Neuronal stem cell (in vitro differentiated cells): ENCODE measurements around the gene SPEM3.

Experiments
- DNase-seq: peaks from one replicate; pipeline ENCODE4 v3.0.0-alpha.2; 2013; ENCODE audit warnings: low spot score
- H2AFZ ChIP-seq: one replicate; pipeline ENCODE4 v1.6.1; 2013; ENCODE audit warnings: mild to moderate bottlenecking, low read length, inconsistent platforms
- H2AK5ac ChIP-seq: 2 replicates; pipeline ENCODE4 v1.6.1; 2013; ENCODE audit warnings: low read depth, mild to moderate bottlenecking, inconsistent platforms, low read length, moderate library complexity, mixed read lengths
- H2BK120ac ChIP-seq: 2 replicates; pipeline ENCODE4 v1.6.1; 2013; ENCODE audit warnings: low read depth, mild to moderate bottlenecking, inconsistent platforms, low read length, moderate library complexity, mixed read lengths
- H2BK12ac ChIP-seq: one replicate; pipeline ENCODE4 v1.6.1; 2013; ENCODE audit warnings: low read length, inconsistent platforms
- H2BK15ac ChIP-seq: 2 replicates; pipeline ENCODE4 v1.6.1; 2013; ENCODE audit warnings: mild to moderate bottlenecking, low read length, inconsistent platforms, mixed read lengths
- H2BK5ac ChIP-seq: one replicate; pipeline ENCODE4 v1.6.1; 2013; ENCODE audit warnings: inconsistent platforms, mild to moderate bottlenecking, low read length, moderate library complexity
- H3K14ac ChIP-seq: one replicate; pipeline ENCODE4 v1.6.1; 2013; ENCODE audit warnings: low read length, inconsistent platforms
- H3K18ac ChIP-seq: 2 replicates; pipeline ENCODE4 v1.6.1; 2013; ENCODE audit warnings: low read length, inconsistent platforms
- H3K23ac ChIP-seq: 2 replicates; pipeline ENCODE4 v1.6.1; 2013; ENCODE audit warnings: low read depth, mild to moderate bottlenecking, mixed read lengths, low read length, inconsistent platforms; ENCODE audit not compliant: poor library complexity
- H3K27ac ChIP-seq: replicated peaks from 3 replicates; pipeline ENCODE4 v1.5.1; 2013; ENCODE audit warnings: low read length, inconsistent platforms
- H3K27me3 ChIP-seq, 3 experiments: 2 replicates each; pipeline ENCODE4 v1.6.1; 2013; ENCODE audit warnings: low read length in 3 of 3, mild to moderate bottlenecking in 2 of 3, inconsistent platforms in 1 of 3, low read depth in 1 of 3, mixed read lengths in 1 of 3, moderate library complexity in 1 of 3; ENCODE audit not compliant: control insufficient read depth in 3 of 3, insufficient read depth in 3 of 3
- H3K36me3 ChIP-seq, 2 donors: replicated peaks in 1 of 2; 2 replicates each; pipeline ENCODE4 v1.6.1; 2013; ENCODE audit warnings: low read length in 2 of 2; ENCODE audit not compliant: control insufficient read depth in 2 of 2, insufficient read depth in 2 of 2
- H3K4ac ChIP-seq: 2 replicates; pipeline ENCODE4 v1.6.1; 2013; ENCODE audit warnings: inconsistent platforms, mild to moderate bottlenecking, low read length, moderate library complexity
- H3K4me1 ChIP-seq, 2 donors: 1 replicate in 1 of 2; 2 replicates in 1 of 2; pipeline ENCODE4 v1.6.1; 2013; ENCODE audit warnings: low read length in 2 of 2, low read depth in 1 of 2; ENCODE audit not compliant: control insufficient read depth in 2 of 2, insufficient read depth in 1 of 2
- H3K4me2 ChIP-seq: one replicate; pipeline ENCODE4 v1.6.1; 2013; ENCODE audit warnings: mild to moderate bottlenecking, low read length, inconsistent platforms; ENCODE audit not compliant: insufficient read depth, poor library complexity, severe bottlenecking
- H3K4me3 ChIP-seq, 2 donors: 2 replicates each; pipeline ENCODE4 v1.5.1; 2013; ENCODE audit warnings: low read length in 2 of 2, mild to moderate bottlenecking in 2 of 2, inconsistent platforms in 1 of 2, moderate library complexity in 1 of 2
- H3K79me1 ChIP-seq: one replicate; pipeline ENCODE4 v1.6.1; 2013; ENCODE audit warnings: low read depth, mild to moderate bottlenecking, inconsistent platforms, low read length, moderate library complexity
- H3K9ac ChIP-seq: one replicate; pipeline ENCODE4 v1.6.1; 2013; ENCODE audit warnings: mild to moderate bottlenecking, low read depth, low read length, inconsistent platforms; ENCODE audit not compliant: poor library complexity
- H3K9me3 ChIP-seq, 2 donors: replicated peaks in 1 of 2; 2 replicates each; pipeline versions ENCODE3 to v1.6.1; 2013; ENCODE audit warnings: low read length in 2 of 2, mild to moderate bottlenecking in 2 of 2, inconsistent platforms in 1 of 2, low read depth in 1 of 2, mixed read lengths in 1 of 2, moderate library complexity in 1 of 2; ENCODE audit not compliant: control insufficient read depth in 2 of 2, insufficient read depth in 1 of 2
- H4K8ac ChIP-seq: one replicate; pipeline ENCODE4 v1.6.1; 2013; ENCODE audit warnings: low read depth, mild to moderate bottlenecking, inconsistent platforms, low read length, moderate library complexity
- H4K91ac ChIP-seq: one replicate; pipeline ENCODE4 v1.6.1; 2013; ENCODE audit warnings: low read length, low read depth, mild to moderate bottlenecking, inconsistent platforms; ENCODE audit not compliant: poor library complexity
- WGBS, 2 donors: extraction: QIAGEN DNeasy Blood & Tissue Kit; methylation state at CpG; one replicate each; pipeline ENCODE4 v1.1.7; 2013; ENCODE audit warnings: missing lambda C conversion rate in 2 of 2, mixed read lengths in 1 of 2; ENCODE audit not compliant: insufficient read length in 2 of 2, insufficient replicate concordance in 1 of 2; ENCODE audit errors: extremely low coverage in 2 of 2; 5-methylcytosine and 5-hydroxymethylcytosine counted together

Gene SPEM3

DNA sequence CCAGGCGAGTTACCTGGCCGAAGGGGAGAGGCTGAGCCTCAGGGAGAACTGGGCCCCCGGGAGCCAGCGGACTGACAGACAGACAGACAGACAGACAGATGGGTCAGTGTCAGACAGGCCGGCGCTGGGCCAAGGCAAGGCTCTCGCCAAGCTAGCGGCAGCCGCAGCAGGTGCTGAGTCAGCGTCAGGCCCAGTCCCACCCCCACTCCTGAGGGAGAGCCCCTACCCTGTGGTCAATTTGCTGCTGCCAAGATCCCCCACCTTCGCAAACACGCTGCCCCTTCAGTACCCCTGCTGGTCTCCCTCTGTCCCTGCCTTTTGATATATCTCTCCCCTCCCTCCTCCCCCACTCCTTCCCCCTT is 12.2 kb downstream of the SPEM3 start:
- Histone ChIP-seq H3K27ac (no peak overlapping the region), H3K27me3 (peaks cover 26 to 43% (median 38%) of the 10 kb centered on the region in 3 experiments), H3K4me2 (peak overlapping the region; percentile 97), H3K18ac (peak overlapping the region; percentile 96), H4K91ac (no peak overlapping the region), H2AFZ (peak overlapping the region; percentile 97), H3K9me3 (peaks cover 0 to 4% of the 10 kb centered on the region in 2 donors), H3K9ac (peak overlapping the region; percentile 96), H2BK120ac (peak overlapping the region; percentile 88), H2BK5ac (no peak overlapping the region), H3K23ac (peak overlapping the region; percentile 75), H3K4me3 (peak overlapping the region; percentile 96 to 98), H2AK5ac (peak overlapping the region; percentile 89), H3K14ac (peak overlapping the region; percentile 58), H3K4ac (peak overlapping the region; percentile 42), H3K79me1 (no peaks in the 10 kb centered on the region), H4K8ac (no peak overlapping the region), H3K4me1 (peaks cover 25 to 34% of the 10 kb centered on the region in 2 donors), H2BK12ac (peak overlapping the region; percentile 69), H3K36me3 (no peaks in the 10 kb centered on the region), H2BK15ac (no peak overlapping the region)
- no peak for DNase-seq
- no CpG with 5 or more reads among the region's 12 CpGs for WGBS, 2 donors

DNA sequence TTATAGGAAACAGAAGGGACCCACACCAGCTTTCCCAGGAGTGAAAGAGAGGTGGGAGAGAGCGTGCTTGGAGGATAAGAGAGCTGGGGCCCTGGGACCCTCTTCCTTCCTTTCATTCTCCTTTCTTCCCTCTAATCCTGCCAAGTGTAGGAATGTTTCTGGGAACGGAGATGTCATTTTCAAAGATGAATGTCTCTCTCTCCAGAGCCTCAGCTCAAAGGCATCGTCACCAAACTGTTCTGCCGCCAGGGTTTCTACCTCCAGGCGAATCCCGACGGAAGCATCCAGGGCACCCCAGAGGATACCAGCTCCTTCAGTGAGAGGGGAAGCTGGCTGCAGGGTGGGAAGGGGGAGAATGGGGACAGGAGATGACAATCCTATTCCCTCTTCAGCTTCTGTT is 12.6 kb downstream of the SPEM3 start:
- WGBS, 2 donors = no CpG with 5 or more reads among the region's 7 CpGs
- Histone ChIP-seq H3K27me3 (peaks cover 21 to 39% (median 33%) of the 10 kb centered on the region in 3 experiments), H3K4me3 (peak overlapping the region in 1 of 2 donors; percentile 96)

DNA sequence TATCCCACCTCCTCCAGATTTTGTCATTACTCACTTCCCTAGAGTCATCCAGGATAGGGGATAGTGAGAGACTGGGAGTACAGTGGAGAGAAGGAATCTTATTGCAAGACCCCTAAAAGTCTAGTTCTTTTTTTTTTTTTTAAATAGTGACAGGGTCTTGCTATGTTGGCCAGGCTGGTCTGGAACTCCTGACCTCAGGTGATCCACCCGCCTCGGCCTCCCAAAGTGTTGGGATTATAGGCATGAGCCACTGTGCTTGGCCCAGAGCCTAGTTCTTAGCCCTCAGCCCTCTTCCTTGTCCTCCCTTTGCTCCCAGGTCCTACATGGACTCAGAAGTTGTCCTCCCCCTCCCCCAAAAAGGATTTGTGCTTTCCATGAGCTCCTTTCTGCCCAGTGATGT is 13.5 kb downstream of the SPEM3 start:
- Histone ChIP-seq H2BK5ac (no peak overlapping the region), H3K27ac (no peak overlapping the region), H4K91ac (no peak overlapping the region), H3K18ac (no peak overlapping the region), H3K36me3 (no peaks in the 10 kb centered on the region), H4K8ac (no peak overlapping the region), H3K9me3 (peaks cover 0 to under 1% of the 10 kb centered on the region in 2 donors), H2BK120ac (no peak overlapping the region), H3K4me2 (no peak overlapping the region), H2AK5ac (no peak overlapping the region), H2BK12ac (no peak overlapping the region), H3K9ac (no peak overlapping the region), H3K23ac (no peak overlapping the region), H2BK15ac (peak overlapping the region; percentile 32), H3K79me1 (no peaks in the 10 kb centered on the region), H2AFZ (no peak overlapping the region), H3K4ac (no peak overlapping the region), H3K4me1 (peaks cover 20 to 39% of the 10 kb centered on the region in 2 donors), H3K27me3 (peaks cover 21 to 39% (median 27%) of the 10 kb centered on the region in 3 experiments), H3K4me3 (no peak overlapping the region), H3K14ac (no peak overlapping the region)
- no CpG with 5 or more reads among the region's 2 CpGs for WGBS, 2 donors
- no peak for DNase-seq

More for the DNA sequence above, 12.6 kb downstream of the SPEM3 start:
- Histone ChIP-seq H3K4me1 (peaks cover 24 to 38% of the 10 kb centered on the region in 2 donors), H3K4me2 (peak overlapping the region; percentile 97), H3K79me1 (no peaks in the 10 kb centered on the region), H3K27ac (no peak overlapping the region), H3K23ac (no peak overlapping the region), H3K4ac (no peak overlapping the region), H2BK120ac (no peak overlapping the region), H4K91ac (no peak overlapping the region), H3K14ac (no peak overlapping the region), H2BK5ac (no peak overlapping the region), H2AFZ (peak overlapping the region; percentile 97), H2BK15ac (no peak overlapping the region), H3K9me3 (peaks cover 0 to 3% of the 10 kb centered on the region in 2 donors), H4K8ac (no peak overlapping the region), H2AK5ac (no peak overlapping the region), H2BK12ac (no peak overlapping the region), H3K9ac (no peak overlapping the region), H3K36me3 (no peaks in the 10 kb centered on the region), H3K18ac (no peak overlapping the region)
- DNase-seq = no peak

DNA sequence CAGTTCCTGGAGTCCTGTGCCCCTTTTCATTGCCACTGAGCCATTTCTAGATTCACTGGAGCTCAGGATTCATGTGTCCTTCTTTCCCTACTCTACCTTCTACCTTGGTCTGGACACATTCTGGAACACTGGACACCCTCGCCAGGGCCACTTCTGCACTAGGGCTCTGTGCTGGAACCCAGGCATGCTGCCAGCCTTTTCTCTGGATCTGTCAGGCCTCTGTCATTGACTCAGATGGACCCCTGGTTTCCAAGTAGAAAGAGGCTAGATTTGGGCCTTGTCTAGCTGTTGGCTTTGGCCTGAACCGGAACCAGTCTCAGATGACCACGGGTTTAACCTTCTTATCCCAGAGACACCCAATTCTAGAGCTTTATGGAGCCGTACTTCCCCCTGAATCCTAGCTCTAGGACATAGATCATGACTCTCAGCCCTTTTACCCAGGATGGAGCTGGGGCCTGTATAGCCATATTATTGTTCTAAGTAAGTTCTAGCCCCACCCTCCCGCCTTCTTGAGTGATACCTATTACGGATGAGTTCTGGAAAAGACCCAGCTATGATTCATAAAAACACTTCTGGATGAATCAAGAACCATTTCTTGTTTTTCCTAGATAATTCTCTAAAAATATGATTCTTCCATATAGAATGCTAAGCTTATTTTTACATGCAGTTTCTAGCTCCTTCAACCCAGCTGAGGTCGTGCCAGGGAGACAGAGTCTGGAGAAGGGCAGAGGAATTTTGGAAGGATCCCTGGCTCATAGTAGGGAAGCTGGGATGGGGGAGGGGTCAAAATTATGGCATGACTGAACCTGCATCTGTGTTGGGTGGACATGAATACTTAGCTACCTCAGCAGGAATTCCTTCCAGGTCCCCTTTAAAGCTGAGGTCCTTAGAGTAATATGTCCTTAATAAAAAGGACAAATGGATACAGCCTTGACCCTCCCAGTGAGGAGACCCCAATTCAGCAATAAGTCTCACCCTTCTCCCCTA is 15.1 kb downstream of the SPEM3 start:
- no CpG with 5 or more reads among the region's 7 CpGs for whole genome bisulfite sequencing, 2 donors
- Histone ChIP-seq H2BK15ac (no peak overlapping the region), H3K27ac (no peak overlapping the region)

More for the DNA sequence above, 15.1 kb downstream of the SPEM3 start:
- H2BK5ac ChIP-seq = no peak overlapping the region
- H3K36me3 ChIP-seq = no peaks in the 10 kb centered on the region
- no peak overlapping the region for H3K9ac ChIP-seq
- H4K8ac ChIP-seq = no peak overlapping the region
- no peak overlapping the region for H3K4me2 ChIP-seq
- no peak overlapping the region for H2AFZ ChIP-seq
- H4K91ac ChIP-seq = no peak overlapping the region
- no peak overlapping the region for H2BK120ac ChIP-seq
- no peak overlapping the region for H3K14ac ChIP-seq
- peaks cover 11 to 26% of the 10 kb centered on the region in 2 donors for H3K4me1 ChIP-seq
- H3K27me3 ChIP-seq = peaks cover 10 to 27% (median 12%) of the 10 kb centered on the region in 3 experiments
- H3K79me1 ChIP-seq = peaks cover 2% of the 10 kb centered on the region
- H3K9me3 ChIP-seq = peaks cover 1 to 5% of the 10 kb centered on the region in 2 donors
- no peak for DNase-seq
- H2BK12ac ChIP-seq = no peak overlapping the region
- no peak overlapping the region for H3K23ac ChIP-seq
- H3K4me3 ChIP-seq = no peak overlapping the region
- H3K4ac ChIP-seq = no peak overlapping the region
- no peak overlapping the region for H3K18ac ChIP-seq
- peak overlapping the region; percentile 78 for H2AK5ac ChIP-seq
